Fibroblast of lung (primary cell): ENCODE data around the gene ZC3H12C.

Experiments
- CTCF ChIP-seq, 2 donors: IDR thresholded peaks in 1 of 2; conservative IDR thresholded peaks in 1 of 2; 1 replicate in 1 of 2; 2 replicates in 1 of 2; pipeline ENCODE4 v1.5.1; 2011 to 2012; ENCODE audit warnings: low read length in 2 of 2, control low read depth in 1 of 2, inconsistent platforms in 1 of 2, low read depth in 1 of 2, mild to moderate bottlenecking in 1 of 2
- EZH2 ChIP-seq: IDR thresholded peaks from 2 replicates; pipeline ENCODE4 v1.5.1; 2012; ENCODE audit warnings: low read length, control low read depth, mild to moderate bottlenecking; ENCODE audit errors: missing control alignments

- TF ChIP-seq CTCF (conservative IDR thresholded peaks at IDR 0.05 in 1 of 2, IDR thresholded peaks at IDR 0.05 in 1 of 2; ENCODE audit: low read depth in 1 of 2, low read length in 2 of 2) (no peak), EZH2 (no peak)
Observed at GRCh38 chr11:110100476-110101240, 7.5 kb downstream of the ZC3H12C start.
